HG03558 (cell line): ENCODE data around the gene KRT14.
"Not testable (repeated sequence)": the region's sequence is repeated elsewhere in the genome, so short reads cannot be mapped to it uniquely, and the experiment has no call there.

Experiments used
- ATAC-seq: cut with Tn5 transposase; IDR thresholded peaks from one replicate; pipeline ENCODE4 v1.9.1; 2021; ENCODE audit warnings: moderate number of reproducible peaks; ENCODE audit not compliant: unreplicated experiment; ENCODE audit errors: extremely low read depth

KRT14 gene

GRCh38 chr17:41610965-41611640 lies 24.4 kb upstream of the KRT14 start:
- ATAC-seq: no peak

DNA sequence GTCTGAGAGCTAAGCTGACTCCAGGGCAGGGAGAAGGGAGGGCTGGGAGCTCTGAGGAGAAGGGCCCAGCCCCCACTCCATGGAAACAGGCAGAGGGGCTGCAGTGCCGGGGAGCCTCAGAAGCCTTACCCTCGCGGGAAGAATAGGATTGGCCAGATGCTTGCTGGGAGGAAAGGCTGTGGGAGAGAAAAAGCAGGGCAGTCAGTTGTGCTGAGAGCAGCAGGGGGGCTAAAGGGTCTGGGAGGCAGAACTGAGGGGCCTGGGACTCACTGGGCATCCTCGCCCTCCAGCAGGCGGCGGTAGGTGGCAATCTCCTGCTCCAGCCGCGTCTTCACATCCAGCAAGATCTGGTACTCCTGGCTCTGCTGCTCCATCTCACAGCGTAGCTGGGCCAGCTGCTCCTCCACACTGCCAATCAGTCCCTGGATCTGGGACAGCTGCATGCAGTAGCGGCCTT lies 23.4 kb upstream of the KRT14 start:
- not testable (repeated sequence) for ATAC-seq

GRCh38 chr17:41606930-41607329 lies 20.2 kb upstream of the KRT14 start:
- ATAC-seq: not testable (repeated sequence)

DNA sequence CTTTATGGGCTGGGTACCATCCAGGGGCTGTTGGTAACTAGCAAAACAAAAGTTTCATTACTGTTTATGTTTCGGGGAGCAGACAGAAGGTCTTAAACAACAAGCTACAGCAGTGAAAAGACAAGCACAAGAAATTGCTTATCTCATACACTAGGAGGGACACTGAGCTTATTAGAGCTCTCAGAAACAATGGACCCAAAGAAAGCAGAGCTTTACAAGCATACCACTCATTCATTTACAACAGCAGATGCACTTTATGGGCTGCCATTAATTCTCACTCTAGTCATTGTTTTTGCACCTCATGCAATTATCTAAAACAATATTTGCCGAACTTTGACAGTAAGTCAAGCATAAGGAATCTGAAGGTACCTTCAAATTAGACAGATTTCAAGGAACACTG lies 15.8 kb upstream of the KRT14 start:
- ATAC-seq: no peak

DNA sequence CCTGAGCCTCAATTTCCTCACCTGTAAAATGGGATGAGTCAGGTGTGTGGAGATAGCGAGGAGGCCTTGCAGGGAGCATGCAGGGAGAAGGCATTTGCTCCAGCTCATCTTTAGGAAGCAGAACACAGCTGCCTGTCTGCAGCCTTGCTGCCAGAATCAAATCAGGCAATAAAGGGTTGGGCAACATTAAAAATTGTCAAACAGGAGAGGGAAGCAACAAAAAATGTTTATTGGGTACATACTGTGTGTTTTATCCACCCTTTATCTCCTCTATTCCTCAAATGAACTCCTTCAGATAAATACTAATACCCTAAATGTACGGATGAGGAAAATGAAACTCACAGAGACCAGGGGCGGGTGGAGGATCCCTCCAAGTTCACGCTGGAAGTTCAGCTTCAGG lies 13.6 kb upstream of the KRT14 start:
- ATAC-seq: no peak

GRCh38 chr17:41599680-41600079 lies 13.0 kb upstream of the KRT14 start:
- no peak for ATAC-seq

DNA sequence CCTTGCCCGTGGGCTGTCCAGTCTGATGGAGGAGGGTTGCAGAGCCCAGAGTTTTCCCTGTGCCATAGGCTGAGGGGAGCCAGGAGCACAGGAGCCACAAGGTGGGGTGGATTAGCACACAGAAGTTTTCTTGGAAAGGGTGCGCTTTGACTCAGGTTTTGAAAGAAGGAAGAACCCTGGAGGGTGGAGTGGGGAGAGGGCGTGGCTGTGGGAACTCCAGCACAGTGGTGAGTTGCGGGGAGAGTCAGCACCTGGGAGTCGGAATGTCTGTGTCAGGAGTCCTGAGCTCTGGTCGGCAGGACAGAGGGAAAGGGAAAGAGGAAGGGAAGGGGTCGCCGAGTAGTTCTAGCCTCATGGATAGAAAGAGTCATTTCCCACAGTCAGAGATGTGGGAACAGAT lies 8.9 kb upstream of the KRT14 start:
- no peak for ATAC-seq

DNA sequence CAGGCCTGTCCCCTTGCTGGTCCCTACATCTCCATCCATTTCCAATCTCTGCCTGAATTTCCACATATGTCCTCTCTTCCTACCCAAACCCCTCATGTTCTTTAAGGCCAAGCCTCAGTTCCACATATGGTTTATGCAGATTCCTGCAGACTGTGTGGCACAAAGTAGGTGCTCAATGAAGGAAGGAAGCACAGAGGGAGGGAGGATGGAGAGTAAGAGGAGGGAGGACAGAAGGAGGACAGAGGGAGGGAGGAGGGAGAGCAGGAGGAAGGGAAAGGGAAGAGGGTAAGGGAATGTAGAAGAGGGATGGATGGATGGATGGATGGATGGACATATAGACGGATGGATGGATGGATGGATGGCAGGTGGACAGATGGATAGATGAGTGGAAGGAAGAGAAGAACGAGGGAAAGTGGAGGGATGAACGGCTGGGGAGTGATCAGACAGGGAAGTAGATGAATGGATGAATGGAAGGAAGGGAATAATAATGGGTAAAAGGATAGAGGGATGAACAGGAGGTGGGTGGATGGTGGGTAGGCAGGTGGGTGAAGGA lies 7.7 kb upstream of the KRT14 start:
- no peak for ATAC-seq

DNA sequence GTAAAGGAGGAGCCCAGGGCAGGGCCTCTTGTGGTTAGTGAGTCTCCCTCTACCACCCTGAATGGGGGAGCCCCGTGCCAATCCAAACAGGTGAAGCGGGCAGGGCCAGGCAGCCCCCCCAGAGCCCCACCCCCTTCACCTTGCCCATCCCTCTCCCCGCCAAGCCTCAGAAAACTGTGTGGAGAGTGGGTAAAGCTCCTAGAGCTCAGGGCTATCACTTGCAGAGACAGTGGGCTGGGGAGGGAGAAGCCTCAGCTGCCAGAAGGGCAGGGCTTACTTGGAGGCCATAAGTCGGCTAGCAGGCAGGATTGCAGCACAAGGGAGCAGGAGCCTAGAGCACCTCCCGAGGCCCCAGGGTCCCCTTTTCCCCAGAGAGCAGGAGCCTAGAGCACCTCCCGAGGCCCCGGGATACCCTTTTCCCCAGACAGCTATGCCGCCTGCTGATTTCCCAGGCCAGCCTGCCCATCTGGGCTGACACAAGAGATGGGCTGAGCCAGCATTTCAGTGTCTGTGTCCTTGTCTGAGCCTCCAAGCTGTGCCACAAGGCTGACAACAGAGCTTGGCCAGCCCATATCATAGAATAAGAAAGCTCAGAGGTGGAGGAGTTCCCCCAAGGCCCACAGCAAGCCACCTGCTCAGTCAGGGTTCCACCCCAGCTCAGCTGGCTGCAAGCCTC lies 6.7 kb upstream of the KRT14 start:
- ATAC-seq: no peak

- ATAC-seq: no peak
Measured at GRCh38 chr17:41592601-41593305, 6.1 kb upstream of the KRT14 start.

DNA sequence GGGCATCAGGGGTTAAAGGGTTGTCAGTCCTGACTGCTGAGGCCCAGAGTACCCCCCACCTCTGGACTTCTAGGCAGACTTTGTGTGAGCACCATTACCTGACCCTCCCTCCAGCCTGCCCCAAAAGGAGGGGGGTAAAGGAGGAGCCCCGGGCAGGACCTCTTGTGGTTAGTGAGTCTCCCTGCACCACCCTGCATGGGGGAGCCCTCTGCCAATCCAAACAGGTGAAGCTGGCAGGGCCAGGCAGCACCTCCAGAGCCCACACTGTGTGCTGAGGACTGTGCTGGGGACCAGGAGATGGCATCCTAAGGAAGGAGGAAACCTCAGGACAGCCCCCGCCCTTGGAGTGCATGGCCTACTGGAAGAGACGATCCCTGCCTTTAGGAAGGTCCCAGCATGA lies 2.6 kb upstream of the KRT14 start:
- ATAC-seq: no peak

GRCh38 chr17:41588126-41588810 lies 1.6 kb upstream of the KRT14 start:
- no peak for ATAC-seq

DNA sequence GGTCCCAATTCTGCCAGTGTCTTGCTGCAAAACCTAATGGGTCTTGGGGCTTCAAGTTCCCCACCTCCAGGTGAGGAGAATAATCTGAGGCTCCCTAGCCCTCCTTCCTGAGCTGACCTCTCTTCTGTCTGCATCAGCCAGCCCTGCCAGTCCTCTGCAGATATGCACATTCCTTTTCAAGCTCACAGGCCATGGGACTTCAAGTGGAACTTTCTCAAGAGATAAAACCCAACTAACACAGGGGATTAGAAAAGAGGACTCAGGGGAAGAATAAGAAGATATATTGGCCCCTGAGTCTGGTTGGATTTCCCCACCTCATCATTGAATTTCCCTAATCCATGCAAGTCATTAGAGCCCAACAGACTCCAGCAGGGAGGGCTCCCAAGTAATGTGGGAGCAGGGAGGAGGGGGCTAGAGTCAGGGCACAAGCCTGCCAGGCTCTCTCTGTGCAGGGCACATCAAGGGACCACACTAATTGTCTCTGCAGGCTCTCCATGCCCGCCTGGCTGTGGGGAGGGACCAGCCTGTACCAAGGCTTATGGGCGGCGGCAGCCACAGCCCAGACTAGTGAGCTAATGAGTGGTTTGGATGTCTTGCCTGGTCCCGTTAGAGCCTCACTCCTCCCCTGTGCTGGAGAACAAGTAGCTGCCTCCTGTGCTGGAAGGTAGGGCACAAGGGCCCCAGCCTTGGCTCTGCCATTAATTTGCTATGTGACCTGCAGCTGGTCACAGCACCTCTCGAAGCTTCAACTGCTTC lies 1.2 kb downstream of the KRT14 start:
- ATAC-seq: no peak

GRCh38 chr17:41584331-41584927 lies 2.3 kb downstream of the KRT14 start:
- ATAC-seq: not testable (repeated sequence)

GRCh38 chr17:41583137-41584127 lies 3.3 kb downstream of the KRT14 start:
- ATAC-seq: no peak

GRCh38 chr17:41582061-41582968 lies 4.4 kb downstream of the KRT14 start:
- ATAC-seq: not testable (repeated sequence)

DNA sequence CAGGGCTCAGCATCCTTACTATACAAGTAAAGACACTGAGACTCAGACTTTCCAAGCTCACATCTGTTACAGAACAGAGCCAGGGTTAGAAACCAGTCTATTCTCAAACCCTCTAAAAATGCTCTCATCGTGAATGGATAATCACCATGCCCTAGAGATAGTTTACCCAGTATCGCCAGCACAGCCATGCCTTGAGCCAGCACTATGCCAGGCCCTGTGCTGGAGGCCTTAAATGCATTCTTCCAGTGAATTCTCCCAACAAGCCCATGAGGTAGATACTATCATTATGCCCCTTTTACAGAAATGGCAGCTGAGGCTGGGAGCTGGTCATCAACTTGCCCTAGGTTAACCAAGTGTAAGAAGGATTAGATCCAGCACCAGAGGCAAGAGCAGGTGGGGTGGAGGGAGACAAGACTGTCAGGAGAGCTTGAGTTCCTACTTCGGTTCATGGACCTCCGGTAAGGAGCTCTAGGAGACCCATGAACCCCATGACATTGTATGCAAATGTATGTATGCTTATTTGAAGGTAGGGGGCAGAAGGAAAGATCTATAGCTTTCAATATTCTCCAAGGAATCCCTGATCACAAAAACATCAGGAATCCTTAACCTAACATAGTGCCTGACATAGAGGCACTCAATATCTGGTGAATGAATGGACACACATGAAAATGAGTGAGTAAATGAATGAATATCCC lies 5.2 kb downstream of the KRT14 start:
- no peak for ATAC-seq
